ENCODE results near the gene SH3BP5. TPM values are rescaled to one million over a fixed set of nuclear protein-coding genes. Genes with fewer than 3 reads are reported as not detected.

The SH3BP5 gene
- total RNA-seq, 1 donor from 2014 or later, result 19.5 TPM

DNA sequence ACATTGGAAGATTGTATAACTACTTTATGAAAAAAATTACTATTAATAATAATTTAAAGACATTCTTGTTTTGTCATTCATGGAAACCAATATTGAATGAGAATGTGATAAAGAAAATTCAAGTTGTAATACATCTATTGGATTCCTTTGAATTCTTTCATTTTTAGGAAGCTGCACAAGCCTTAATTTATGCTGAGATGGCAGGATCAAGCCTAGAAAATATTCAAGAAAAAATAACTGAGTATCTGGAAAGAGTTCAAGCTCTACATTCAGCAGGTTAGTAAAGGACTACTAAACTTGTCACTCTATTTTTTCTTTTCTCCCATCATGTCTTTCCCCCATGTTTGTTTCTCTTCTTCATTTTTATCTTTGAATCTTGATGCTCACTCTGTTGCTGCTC, 120.4 kb downstream of the SH3BP5 start:
- Mint-ChIP-seq H3K4me3 (no peak overlapping the region), H3K36me3 (ENCODE audit: low read depth) (peaks cover 39% of the 10 kb centered on the region), H3K27ac (no peak overlapping the region), H3K4me1 (peaks cover 10% of the 10 kb centered on the region), H3K9me3 (no peaks in the 10 kb centered on the region), H3K27me3 (no peaks in the 10 kb centered on the region)
- DNase-seq, result no peak
- intact Hi-C loops (cut with micrococcal nuclease), result no loop called here

DNA sequence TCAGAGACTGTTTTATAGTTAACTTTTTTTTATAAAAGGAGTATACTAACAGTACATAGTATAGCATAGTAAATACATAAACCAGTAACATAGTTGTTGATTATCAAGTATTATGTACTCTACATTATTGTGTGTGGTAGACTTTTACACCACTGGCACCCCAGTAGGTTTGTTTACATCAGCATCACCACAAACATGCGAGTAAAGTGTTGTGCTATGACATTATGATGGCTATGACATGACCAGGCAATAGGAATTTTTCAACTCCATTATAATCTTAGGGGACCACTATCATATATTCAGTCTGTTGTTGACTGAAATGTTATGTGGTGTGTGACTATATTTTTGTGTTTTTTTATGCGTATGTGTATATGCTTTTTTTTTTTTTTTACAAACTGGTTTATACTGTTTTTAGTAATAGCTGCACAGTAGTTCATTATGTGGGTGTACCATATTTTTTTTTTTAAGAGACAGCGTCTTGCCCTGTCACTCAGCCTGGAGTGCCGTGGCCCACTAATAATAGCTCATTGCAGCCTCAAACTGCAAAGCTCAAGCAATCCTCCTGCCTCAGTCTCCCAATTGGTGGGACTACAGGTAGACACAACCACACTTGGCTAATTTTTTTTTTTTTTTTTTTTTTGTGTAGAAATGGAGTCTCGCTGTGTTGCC, 124.4 kb downstream of the SH3BP5 start:
- Mint-ChIP-seq H3K27me3 (no peaks in the 10 kb centered on the region), H3K9me3 (no peaks in the 10 kb centered on the region)

DNA sequence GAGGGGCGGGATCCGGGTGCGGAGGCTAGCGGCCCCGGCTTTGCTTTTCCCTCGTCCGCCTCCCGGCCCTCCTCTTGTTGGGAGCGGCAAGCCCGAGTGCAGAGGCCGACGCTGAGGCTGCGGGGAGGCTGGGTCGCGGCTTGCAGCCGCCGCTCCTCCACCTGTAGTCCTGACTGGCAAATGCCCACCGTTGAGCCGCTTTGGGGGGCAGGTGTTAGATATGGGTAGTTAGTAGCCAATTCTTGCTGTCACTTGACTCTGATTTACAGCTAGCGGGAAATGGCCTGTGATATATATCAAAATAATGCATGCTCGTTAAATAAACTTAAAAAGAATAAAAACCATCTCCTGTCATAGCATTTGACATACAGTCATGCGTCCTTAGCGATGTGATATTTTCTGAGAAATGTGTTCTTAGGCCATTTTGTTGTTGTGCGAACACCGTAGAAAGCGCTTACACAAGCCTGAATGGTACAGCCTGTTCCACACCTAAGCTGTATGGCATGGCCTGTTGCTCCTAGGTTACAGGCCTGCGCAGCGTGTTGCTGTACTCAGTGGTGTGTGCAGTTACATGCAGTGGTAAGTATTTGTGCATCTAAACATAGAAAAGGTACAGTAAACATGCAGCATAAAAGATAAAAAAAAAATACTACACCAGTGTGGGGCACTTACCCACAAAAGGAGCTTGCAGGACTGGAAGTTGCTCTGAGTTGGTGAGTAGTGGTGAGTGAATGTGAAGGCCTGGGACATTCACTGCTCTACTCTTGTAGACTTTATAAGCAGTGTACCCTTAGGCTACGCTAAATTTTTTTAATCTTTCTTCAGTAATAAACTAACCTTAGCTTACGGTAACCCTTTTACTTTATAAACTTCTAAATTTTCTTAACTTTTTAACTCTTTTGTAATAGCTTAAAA, 125.5 kb downstream of the SH3BP5 start:
- no peaks in the 10 kb centered on the region for H3K27me3 Mint-ChIP-seq
- H3K9me3 Mint-ChIP-seq, result no peaks in the 10 kb centered on the region
- H3K4me3 Mint-ChIP-seq, result peak overlapping the region; percentile 92
- peak; percentile 81 for DNase-seq
- H3K27ac Mint-ChIP-seq, result peak overlapping the region; percentile 93
- peaks cover 7% of the 10 kb centered on the region for H3K36me3 Mint-ChIP-seq (ENCODE audit: low read depth)
- peaks cover 18% of the 10 kb centered on the region for H3K4me1 Mint-ChIP-seq
- intact Hi-C loops (cut with micrococcal nuclease), result loop anchor here (1.0 to 10.0 kb wide), 9 partner anchors 62 to 650 kb away; partner anchors contain the start of genes BTD, EAF1, HACL1 and METTL6

More for the DNA sequence above, 124.4 kb downstream of the SH3BP5 start:
- H3K36me3 Mint-ChIP-seq (ENCODE audit: low read depth), result peaks cover 16% of the 10 kb centered on the region
- no peak overlapping the region for H3K27ac Mint-ChIP-seq
- H3K4me3 Mint-ChIP-seq, result peak overlapping the region; percentile 48
- H3K4me1 Mint-ChIP-seq, result peaks cover 17% of the 10 kb centered on the region
- no peak for DNase-seq
- intact Hi-C loops (cut with micrococcal nuclease), result loop anchor here (2.0 to 10.0 kb wide), 4 partner anchors 61 to 649 kb away; no protein-coding TSS in a partner anchor

DNA sequence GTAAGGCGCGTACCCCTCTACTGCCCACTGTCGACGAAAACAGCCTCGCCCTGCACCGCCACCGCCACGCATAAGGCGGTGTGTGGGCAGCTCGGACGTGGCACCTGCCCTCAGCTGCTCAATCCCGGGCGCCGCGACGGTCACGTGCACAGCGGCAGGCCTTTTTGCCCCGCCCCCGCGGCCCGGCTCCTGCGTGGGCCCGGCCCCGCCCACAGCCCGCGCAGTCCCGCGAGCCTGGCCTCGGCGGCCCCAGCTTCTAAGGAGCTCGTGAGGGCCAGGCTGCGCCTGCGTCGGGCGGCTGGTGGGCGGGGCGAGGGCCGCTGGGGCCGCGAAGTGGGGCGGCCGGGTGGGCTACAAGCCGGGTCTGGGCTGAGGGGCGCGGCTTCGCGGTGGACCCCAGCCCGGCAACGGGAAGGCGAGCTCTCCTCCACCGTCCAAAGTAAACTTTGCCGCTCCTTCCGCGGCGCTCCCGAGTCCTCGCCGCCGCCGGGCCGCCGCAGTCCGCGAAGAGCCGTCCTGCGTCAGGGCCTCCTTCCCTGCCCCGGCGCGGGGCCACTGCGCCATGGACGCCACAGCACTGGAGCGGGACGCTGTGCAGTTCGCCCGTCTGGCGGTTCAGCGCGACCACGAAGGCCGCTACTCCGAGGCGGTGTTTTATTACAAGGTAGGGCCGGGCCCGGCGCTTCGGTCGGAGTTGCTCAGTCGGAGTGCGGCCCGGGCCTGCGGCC, 126.3 kb downstream of the SH3BP5 start, which contains the start of gene CAPN7:
Gene CAPN7 (plus strand): TSS at position 313 of the 728 bp plus-strand sequence. CDS start 250 bp downstream, at position 563.
- Mint-ChIP-seq H3K4me1 (peaks cover 18% of the 10 kb centered on the region), H3K27me3 (no peaks in the 10 kb centered on the region), H3K4me3 (peak within 1 kb of the TSS; percentile 92), H3K27ac (peak within 1 kb of the TSS; percentile 93), H3K9me3 (no peaks in the 10 kb centered on the region), H3K36me3 (ENCODE audit: low read depth) (peaks cover 6% of the 10 kb centered on the region)
- DNase-seq, result peak; percentile 99
- intact Hi-C loops (cut with micrococcal nuclease), result loop anchor here (1.0 to 10.0 kb wide), 9 partner anchors 63 to 651 kb away; partner anchors contain the start of genes BTD, EAF1, HACL1 and METTL6

DNA sequence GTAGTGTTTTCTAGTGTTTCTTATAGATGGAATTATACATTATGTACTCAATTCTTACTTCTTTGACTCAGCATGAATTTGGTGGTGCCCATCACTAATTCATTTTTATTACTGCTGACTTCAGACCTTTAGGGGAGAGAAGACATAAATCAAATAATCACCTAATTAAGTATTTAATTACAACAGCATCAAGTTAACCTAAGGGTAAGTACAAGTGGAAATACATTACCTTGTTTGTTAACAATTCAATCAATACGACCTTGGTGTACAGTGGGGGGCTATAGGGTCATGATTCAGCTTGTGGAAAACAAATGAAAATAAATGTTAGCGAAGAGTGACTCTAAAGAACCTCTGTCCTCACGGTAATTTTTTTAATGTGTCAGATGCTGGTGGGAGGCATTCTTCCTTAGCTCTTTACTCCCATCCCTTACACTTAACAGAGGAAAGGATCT, 126.9 kb downstream of the SH3BP5 start:
- Mint-ChIP-seq H3K27ac (peak overlapping the region; percentile 86), H3K9me3 (no peaks in the 10 kb centered on the region), H3K4me3 (peak overlapping the region; percentile 92), H3K27me3 (no peaks in the 10 kb centered on the region), H3K4me1 (peaks cover 18% of the 10 kb centered on the region), H3K36me3 (ENCODE audit: low read depth) (peaks cover 3% of the 10 kb centered on the region)
- DNase-seq, result no peak
- intact Hi-C loops (cut with micrococcal nuclease), result loop anchor here (5.0 to 10.0 kb wide), 3 partner anchors 107 to 652 kb away; no protein-coding TSS in a partner anchor

Other genes with a start within 250 kb of the SH3BP5 start
- gene RBSN, start 233.4 kb downstream of the SH3BP5 start, total RNA-seq, result 13.2 and 15.0 TPM in 2 replicates
- 25.4 and 29.9 TPM in 2 replicates for gene CAPN7, start 126.3 kb downstream of the SH3BP5 start, total RNA-seq
- gene METTL6, start 95.0 kb upstream of the SH3BP5 start, total RNA-seq, result 15.2 and 17.4 TPM in 2 replicates
- gene EAF1, start 95.0 kb upstream of the SH3BP5 start, total RNA-seq, result 24.2 and 25.7 TPM in 2 replicates
- 1.7 TPM in 2 replicates for gene COLQ, start 189.1 kb upstream of the SH3BP5 start, total RNA-seq

Measured in activated CD4-positive, alpha-beta T cell treated with anti-CD3 and anti-CD28 coated beads, Interleukin-2, amount 10 ng/mL, durations not matched to agents 24 days and 14 days (primary cell).